NCI-H510A treated with DMSO at 0.1 percent for 48 hours (cell line): Measurements from ENCODE around the gene LRIG1.

Experiments
- DNase-seq: peaks from one replicate; lab custom pipeline; 2025; lab: John Stamatoyannopoulos, UW

Gene LRIG1

GRCh38 chr3:66506154-66506553 is 5.3 kb upstream of the LRIG1 start:
- DNase-seq, result no peak

- no peak for DNase-seq
Measured at GRCh38 chr3:66504850-66505641, 4.2 kb upstream of the LRIG1 start.

GRCh38 chr3:66502981-66503380 is 2.2 kb upstream of the LRIG1 start:
- DNase-seq, result no peak

GRCh38 chr3:66502245-66502874 is 1.5 kb upstream of the LRIG1 start:
- DNase-seq, result no peak

GRCh38 chr3:66501483-66502244 is 842 bp upstream of the LRIG1 start:
- no peak for DNase-seq

- no peak for DNase-seq
Measured at GRCh38 chr3:66499881-66500575, 794 bp downstream of the LRIG1 start.

- DNase-seq, result no peak
Measured at GRCh38 chr3:66498687-66499621, 1.9 kb downstream of the LRIG1 start.

GRCh38 chr3:66497985-66498671 is 2.7 kb downstream of the LRIG1 start:
- DNase-seq, result no peak

- DNase-seq, result no peak
Measured at GRCh38 chr3:66497288-66497984, 3.4 kb downstream of the LRIG1 start.

GRCh38 chr3:66496746-66497145 is 4.1 kb downstream of the LRIG1 start:
- no peak for DNase-seq

- no peak for DNase-seq
Measured at GRCh38 chr3:66496301-66496700, 4.5 kb downstream of the LRIG1 start.

- no peak for DNase-seq
Measured at GRCh38 chr3:66495668-66496045, 5.2 kb downstream of the LRIG1 start.

- no peak for DNase-seq
Measured at GRCh38 chr3:66494959-66495667, 5.7 kb downstream of the LRIG1 start.

GRCh38 chr3:66493458-66494099 is 7.2 kb downstream of the LRIG1 start:
- no peak for DNase-seq

GRCh38 chr3:66492672-66493071 is 8.2 kb downstream of the LRIG1 start:
- peak; percentile 20 for DNase-seq

GRCh38 chr3:66492071-66492470 is 8.8 kb downstream of the LRIG1 start:
- no peak for DNase-seq

- no peak for DNase-seq
Measured at GRCh38 chr3:66490984-66491383, 9.8 kb downstream of the LRIG1 start.

- DNase-seq, result no peak
Measured at GRCh38 chr3:66490214-66490613, 10.6 kb downstream of the LRIG1 start.

- DNase-seq, result no peak
Measured at GRCh38 chr3:66489581-66489980, 11.2 kb downstream of the LRIG1 start.
